Urinary bladder (tissue), 4 donors: ENCODE measurements around the gene BMP10. TPM values are rescaled to one million over a fixed set of nuclear protein-coding genes. Genes with fewer than 3 reads are reported as not detected.

Source experiments
- DNase-seq: peaks from one replicate; pipeline ENCODE4 v3.0.0-alpha.2; 2015; ENCODE audit errors: extremely low spot score
- H3K27ac ChIP-seq: one replicate; pipeline ENCODE4 v1.5.1; 2013; ENCODE audit warnings: low read depth, mild to moderate bottlenecking, moderate library complexity
- H3K36me3 ChIP-seq: one replicate; pipeline ENCODE4 v1.6.1; 2013; ENCODE audit warnings: mild to moderate bottlenecking, moderate library complexity; ENCODE audit not compliant: insufficient read depth
- H3K4me1 ChIP-seq: one replicate; pipeline ENCODE4 v1.6.1; 2013; ENCODE audit warnings: mild to moderate bottlenecking, moderate library complexity; ENCODE audit not compliant: insufficient read depth
- H3K4me3 ChIP-seq: one replicate; pipeline ENCODE4 v1.5.1; 2013; ENCODE audit warnings: low read depth, low read length
- WGBS: extraction: QIAGEN DNeasy Blood & Tissue Kit; methylation state at CpG from one replicate; pipeline ENCODE4 v1.1.7; 2013; 5-methylcytosine and 5-hydroxymethylcytosine counted together
- polyA plus RNA-seq: library from polyadenylated mRNA; stranded (reverse); fragments of 200-250 nt; gene quantifications from one replicate; pipeline ENCODE4 v1.2.3, GENCODE V29; 2013
- total RNA-seq: library from RNA; depleted of rRNA; stranded (reverse); fragments of >200 nt; gene quantifications from one replicate; pipeline ENCODE4 v1.2.3, GENCODE V29; 2014
- donor health status: healthy with polysubstance abuse.
- donor health status: healthy.

BMP10 gene
- total and polyA plus RNA-seq, 2 donors: not detected

DNA sequence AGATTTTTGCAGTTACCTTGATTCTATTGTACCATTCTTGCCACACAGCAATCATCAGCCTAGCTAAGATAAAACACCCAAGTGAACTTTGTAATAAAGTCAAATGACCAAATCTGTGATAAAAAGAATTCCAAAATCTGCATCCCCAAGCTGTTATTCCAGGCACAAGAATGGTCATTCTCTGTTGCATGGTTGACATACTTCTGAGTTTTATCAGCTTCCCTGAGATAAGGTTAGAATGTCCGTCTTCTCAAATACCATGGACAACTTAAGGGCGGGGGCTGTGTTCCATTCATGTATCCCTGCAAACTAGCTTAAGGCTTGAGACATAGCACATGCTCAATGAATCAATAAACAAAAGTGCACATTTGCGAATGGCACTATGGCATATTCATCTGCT lies 8.1 kb upstream of the BMP10 start:
- no peak for DNase-seq
- no peak overlapping the region for H3K4me3 ChIP-seq
- no peaks in the 10 kb centered on the region for H3K36me3 ChIP-seq
- H3K27ac ChIP-seq: no peak overlapping the region
- H3K4me1 ChIP-seq: no peaks in the 10 kb centered on the region
- 55% methylated on average over 3 of the region's 3 CpGs for WGBS

DNA sequence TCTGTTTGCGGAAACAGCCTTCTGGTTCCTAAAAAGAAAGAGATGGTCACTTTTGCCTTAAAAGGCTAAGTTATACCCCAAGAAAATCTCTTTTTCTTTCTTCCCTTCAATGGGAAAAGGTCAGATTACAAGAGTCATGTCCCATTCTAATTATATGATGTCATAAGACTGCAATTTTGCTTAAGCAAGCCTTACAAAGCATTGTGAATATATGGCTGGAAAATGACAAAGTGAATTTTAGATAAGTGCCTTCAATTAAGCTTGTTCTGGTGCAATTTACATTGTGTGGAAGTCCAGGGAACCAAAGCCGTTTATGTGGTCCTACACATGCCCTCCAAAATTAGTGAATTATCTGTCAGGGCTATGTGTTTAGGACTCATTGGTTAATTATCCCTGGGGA lies 7.6 kb upstream of the BMP10 start:
- 91% methylated on average over 2 of the region's 2 CpGs for WGBS
- Histone ChIP-seq H3K4me1 (no peaks in the 10 kb centered on the region), H3K27ac (no peak overlapping the region), H3K36me3 (no peaks in the 10 kb centered on the region), H3K4me3 (no peak overlapping the region)
- no peak for DNase-seq

DNA sequence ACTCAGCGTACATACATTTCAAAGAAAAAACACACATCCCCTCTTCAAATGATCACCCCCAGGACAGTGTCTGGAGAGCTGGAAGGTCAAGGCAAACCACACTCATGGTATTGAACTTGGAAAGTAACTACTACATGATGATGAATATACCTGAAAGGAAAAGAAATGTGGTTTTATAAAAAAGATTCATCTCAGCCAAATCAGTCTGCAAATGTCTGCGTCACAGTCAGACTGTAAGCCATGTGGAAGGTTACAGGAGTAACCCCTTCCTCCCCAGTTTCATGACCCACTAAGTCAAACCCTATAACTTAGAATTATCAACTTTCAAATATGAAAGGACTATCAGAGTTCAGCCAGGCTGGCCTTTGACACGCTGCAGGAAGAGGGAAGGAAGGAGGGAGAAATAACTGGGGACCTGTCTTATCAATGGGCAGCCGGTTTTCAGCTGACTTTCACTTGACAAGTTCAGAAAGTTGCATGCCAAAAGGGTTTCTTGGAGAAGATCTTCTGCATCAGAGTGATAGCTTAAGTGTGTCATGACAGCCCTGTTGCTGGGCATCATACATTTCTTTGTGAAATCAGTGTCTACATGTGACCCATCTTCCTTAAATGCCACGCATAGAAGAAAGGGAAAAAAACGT lies 7.0 kb upstream of the BMP10 start:
- Histone ChIP-seq H3K36me3 (no peaks in the 10 kb centered on the region), H3K27ac (no peak overlapping the region), H3K4me1 (no peaks in the 10 kb centered on the region), H3K4me3 (no peak overlapping the region)
- DNase-seq: no peak
- 79% methylated on average over 6 of the region's 6 CpGs for WGBS

- Histone ChIP-seq H3K4me1 (no peaks in the 10 kb centered on the region), H3K36me3 (no peaks in the 10 kb centered on the region), H3K27ac (no peak overlapping the region), H3K4me3 (no peak overlapping the region)
- DNase-seq: no peak
- WGBS: 70% methylated on average over 3 of the region's 3 CpGs
Observed at GRCh38 chr2:68877079-68877772, 6.0 kb upstream of the BMP10 start.

DNA sequence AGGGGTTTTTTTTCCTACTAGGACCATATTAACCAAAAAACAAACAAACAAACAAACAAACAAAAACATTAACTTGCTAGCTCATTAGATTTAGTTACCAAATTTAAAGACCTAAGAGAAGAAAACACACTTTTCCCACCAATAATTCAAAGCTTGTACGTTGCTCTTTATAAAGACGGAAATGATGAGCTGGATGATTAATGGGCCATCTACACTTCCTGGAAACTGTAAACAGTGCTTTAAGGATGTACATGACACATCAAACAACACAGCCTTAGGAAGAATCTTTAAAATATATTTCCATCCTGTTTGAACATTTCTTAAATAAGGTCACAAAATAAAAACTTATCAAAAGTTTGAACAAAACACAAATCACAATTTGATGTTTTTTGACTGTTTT lies 982 bp downstream of the BMP10 start:
- H3K4me3 ChIP-seq: no peak overlapping the region
- H3K27ac ChIP-seq: no peak overlapping the region
- no peaks in the 10 kb centered on the region for H3K4me1 ChIP-seq
- H3K36me3 ChIP-seq: no peaks in the 10 kb centered on the region
- no peak for DNase-seq
- WGBS: 60% methylated on average over 2 of the region's 2 CpGs

DNA sequence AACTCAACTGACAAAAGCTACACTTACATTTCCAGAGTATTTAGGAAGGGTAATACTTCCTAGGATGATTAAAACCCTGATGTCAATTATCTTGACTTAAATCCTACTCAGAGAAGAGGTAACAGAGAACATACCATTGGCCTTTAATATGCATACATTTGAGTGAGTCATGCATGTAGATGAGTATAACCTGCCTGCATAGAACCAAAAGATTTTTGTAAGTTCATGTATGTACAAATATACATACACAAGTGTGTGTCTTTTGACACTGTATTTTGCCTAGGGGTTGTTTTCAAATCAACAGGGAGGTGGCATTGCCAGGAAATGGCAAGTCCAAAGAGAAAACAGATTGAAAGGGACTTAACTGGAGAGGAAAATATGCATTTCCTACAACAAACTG lies 6.1 kb downstream of the BMP10 start:
- DNase-seq: no peak
- Histone ChIP-seq H3K4me3 (no peak overlapping the region), H3K4me1 (no peaks in the 10 kb centered on the region), H3K27ac (no peak overlapping the region), H3K36me3 (no peaks in the 10 kb centered on the region)

DNA sequence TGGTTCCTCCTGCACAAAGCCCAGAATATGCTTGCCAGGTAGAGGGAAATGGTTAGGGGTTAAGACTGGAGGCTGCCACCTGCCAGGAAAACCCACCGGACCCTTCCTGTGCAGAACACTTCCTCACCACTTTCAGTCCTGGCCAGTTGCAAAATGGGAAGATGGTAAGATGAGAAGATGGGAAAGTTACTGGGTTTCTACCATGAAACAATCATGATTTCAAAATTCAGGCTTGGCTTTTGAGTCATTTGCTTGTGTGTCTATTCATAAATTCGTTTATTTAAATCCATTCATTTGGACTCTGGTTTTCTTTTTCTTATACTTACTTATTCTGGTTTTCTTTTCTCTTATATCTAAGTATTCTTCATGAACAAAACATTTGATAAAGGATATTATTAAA lies 7.2 kb downstream of the BMP10 start:
- no peaks in the 10 kb centered on the region for H3K36me3 ChIP-seq
- no peak overlapping the region for H3K4me3 ChIP-seq
- 91% methylated on average over 2 of the region's 2 CpGs for WGBS
- no peak overlapping the region for H3K27ac ChIP-seq
- no peaks in the 10 kb centered on the region for H3K4me1 ChIP-seq
- no peak for DNase-seq

- Histone ChIP-seq H3K4me1 (no peaks in the 10 kb centered on the region), H3K36me3 (no peaks in the 10 kb centered on the region), H3K4me3 (no peak overlapping the region), H3K27ac (no peak overlapping the region)
- DNase-seq: no peak
- WGBS: 39% methylated on average over 7 of the region's 7 CpGs
Observed at GRCh38 chr2:68862889-68863288, 8.3 kb downstream of the BMP10 start.

- Histone ChIP-seq H3K4me1 (no peaks in the 10 kb centered on the region), H3K27ac (no peak overlapping the region), H3K4me3 (no peak overlapping the region), H3K36me3 (no peaks in the 10 kb centered on the region)
- DNase-seq: no peak
Observed at GRCh38 chr2:68861330-68861729, 9.9 kb downstream of the BMP10 start.

- DNase-seq: no peak
- 61% methylated on average over 3 of the region's 3 CpGs for WGBS
Observed at GRCh38 chr2:68860111-68860510, 11.1 kb downstream of the BMP10 start.

GRCh38 chr2:68857855-68858456 lies 13.2 kb downstream of the BMP10 start:
- 77% methylated on average over 4 of the region's 4 CpGs for WGBS
- Histone ChIP-seq H3K4me3 (no peak overlapping the region), H3K27ac (no peak overlapping the region), H3K36me3 (no peaks in the 10 kb centered on the region), H3K4me1 (no peaks in the 10 kb centered on the region)
- DNase-seq: no peak

More at GRCh38 chr2:68860111-68860510, 11.1 kb downstream of the BMP10 start:
- no peaks in the 10 kb centered on the region for H3K4me1 ChIP-seq
- no peak overlapping the region for H3K4me3 ChIP-seq
- H3K27ac ChIP-seq: no peak overlapping the region
- H3K36me3 ChIP-seq: no peaks in the 10 kb centered on the region

DNA sequence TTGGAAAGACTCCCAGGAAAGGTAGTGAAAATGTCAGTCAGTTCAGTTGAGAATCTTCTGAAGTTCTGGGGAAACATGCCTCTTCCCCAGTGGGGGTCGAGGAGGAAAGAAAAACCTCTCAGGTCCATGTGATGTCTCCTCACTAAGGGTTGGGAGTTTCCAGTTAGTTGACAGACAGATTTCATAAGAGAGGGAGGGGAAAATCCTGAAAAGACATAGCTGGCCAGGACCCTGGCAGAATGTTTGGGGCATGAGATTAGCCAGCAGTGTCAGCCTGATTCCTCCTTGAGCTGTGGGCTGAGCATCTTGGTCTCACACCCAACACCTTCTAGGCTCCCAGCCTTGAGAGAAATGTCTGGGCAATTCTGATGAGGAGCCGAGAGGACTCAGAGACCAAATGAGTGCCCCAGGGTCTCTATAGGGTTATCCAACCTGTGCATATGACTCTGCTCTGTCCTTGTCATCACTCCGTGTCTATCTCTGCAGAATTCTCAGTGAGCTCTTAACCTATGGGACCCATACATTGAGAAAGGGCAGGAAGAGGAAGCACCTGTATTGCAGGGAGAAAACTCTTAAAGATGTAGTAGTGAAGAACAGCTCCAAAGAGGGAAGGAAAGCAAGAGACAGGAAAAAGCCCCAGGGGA lies 13.9 kb downstream of the BMP10 start:
- DNase-seq: no peak
- 84% methylated on average over 3 of the region's 3 CpGs for WGBS
- no peaks in the 10 kb centered on the region for H3K4me1 ChIP-seq

DNA sequence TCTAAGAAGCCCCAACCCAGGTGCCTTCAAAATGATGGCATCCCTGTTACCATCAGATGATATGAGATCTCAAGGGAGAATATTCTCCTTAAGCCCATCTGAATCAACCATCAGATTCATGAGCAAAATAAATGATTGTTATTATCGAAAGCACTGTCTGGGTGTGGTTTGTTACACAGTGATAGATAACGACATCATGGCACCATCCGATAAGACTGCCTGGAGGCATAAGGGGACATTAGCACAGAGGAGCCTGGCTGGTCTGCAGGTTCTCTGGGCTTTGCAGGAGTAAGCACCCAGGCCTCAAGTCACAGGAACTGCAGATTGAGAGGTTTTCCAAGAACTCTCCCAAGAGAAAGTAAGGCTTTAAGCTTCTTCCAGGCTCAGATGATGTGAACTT lies 15.6 kb downstream of the BMP10 start:
- H3K36me3 ChIP-seq: no peaks in the 10 kb centered on the region
- 95% methylated on average over 3 of the region's 3 CpGs for WGBS
- no peak overlapping the region for H3K27ac ChIP-seq
- no peak overlapping the region for H3K4me3 ChIP-seq
- DNase-seq: no peak
- no peaks in the 10 kb centered on the region for H3K4me1 ChIP-seq

More for the DNA sequence above, 13.9 kb downstream of the BMP10 start:
- no peak overlapping the region for H3K27ac ChIP-seq
- H3K4me3 ChIP-seq: no peak overlapping the region
- H3K36me3 ChIP-seq: no peaks in the 10 kb centered on the region

DNA sequence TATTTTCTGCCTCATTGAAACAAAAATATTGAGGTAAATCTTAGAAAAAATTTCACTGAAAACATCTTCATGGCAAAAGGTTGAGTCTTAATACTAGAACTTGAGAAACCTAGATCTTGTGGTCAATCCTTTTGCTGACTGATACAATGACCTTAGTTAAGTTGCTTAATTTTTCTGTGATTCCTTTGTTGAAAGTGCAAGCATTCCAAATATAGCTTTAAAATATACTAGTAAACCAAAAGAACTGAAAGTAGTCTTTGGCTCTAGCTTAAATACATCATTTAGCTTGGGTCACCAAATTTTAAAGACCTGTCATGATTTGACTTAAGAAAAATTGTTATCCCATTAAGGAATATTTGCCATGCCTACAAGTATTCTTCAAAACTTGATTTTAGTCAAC lies 16.7 kb downstream of the BMP10 start:
- H3K27ac ChIP-seq: no peak overlapping the region
- H3K36me3 ChIP-seq: no peaks in the 10 kb centered on the region
- no peak for DNase-seq
- H3K4me1 ChIP-seq: no peaks in the 10 kb centered on the region
- no peak overlapping the region for H3K4me3 ChIP-seq
